Right ventricle myocardium inferior (tissue), 1 donor: ENCODE results near the gene GUCY2C. TPM values are rescaled to one million over a fixed set of nuclear protein-coding genes. Genes with fewer than 3 reads are reported as not detected.

Experiments
- total RNA-seq: library from RNA; stranded (reverse); fragmentation: NEBNext Ultra II Directional; extraction: Animal tissue kit (Norgen Biotek cat#: 25700); gene quantifications from one replicate; pipeline ENCODE4 v1.2.1, GENCODE V29; 2021
- donor health status: DM: no; HTN: yes; CAD: no; lungs with severe emphysema.

Gene GUCY2C
- total RNA-seq, 1 donor from 2014 or later = not detected

Other genes with a start within 250 kb of the GUCY2C start
- gene PLBD1, start 128.7 kb downstream of the GUCY2C start, total RNA-seq = 24.4 TPM
- gene WBP11, start 106.9 kb upstream of the GUCY2C start, total RNA-seq = 48.0 TPM
- 2.0 TPM for gene C12orf60, start 107.1 kb upstream of the GUCY2C start, total RNA-seq
- gene SMCO3, start 117.6 kb upstream of the GUCY2C start, total RNA-seq = 0.30 TPM
- 5.6 TPM for gene ART4, start 146.9 kb upstream of the GUCY2C start, total RNA-seq
- gene MGP, start 189.3 kb upstream of the GUCY2C start, total RNA-seq = 369 TPM
- 0.19 TPM for gene ERP27, start 241.9 kb upstream of the GUCY2C start, total RNA-seq